Neural cell (in vitro differentiated cells): Measurements from ENCODE around the gene LIG1. TPM values are rescaled to one million over a fixed set of nuclear protein-coding genes. Genes with fewer than 3 reads are reported as not detected.

Source experiments
- H2AFZ ChIP-seq: fragments of 200-600, 300-800 bp; sonication (generic), shearing (Covaris generic); 2 replicates; pipeline ENCODE4 v1.6.0; 2014; ENCODE audit warnings: low read depth, mild to moderate bottlenecking, antibody characterized with exemption, low read length, moderate library complexity
- H3F3A ChIP-seq: fragments of 200-600 bp; shearing (Covaris generic); 2 replicates; pipeline ENCODE4 v1.6.1; 2016; ENCODE audit warnings: mild to moderate bottlenecking, moderate library complexity, mixed read lengths, antibody characterized with exemption, low read length; ENCODE audit not compliant: insufficient read depth, poor library complexity, severe bottlenecking
- H3K27ac ChIP-seq: fragments of 200-600, 300-800 bp; sonication (generic), shearing (Covaris generic); 2 replicates; pipeline ENCODE4 v1.5.1; 2014; ENCODE audit warnings: mild to moderate bottlenecking, low read length, moderate library complexity
- H3K27me3 ChIP-seq: fragments of 300-800, 200-600 bp; sonication (generic), shearing (Covaris generic); 2 replicates; pipeline ENCODE4 v1.6.0; 2014; ENCODE audit warnings: mild to moderate bottlenecking, low read depth, low read length, moderate library complexity; ENCODE audit not compliant: insufficient read depth
- H3K36me3 ChIP-seq: fragments of 300-800, 200-600 bp; sonication (generic), shearing (Covaris generic); 2 replicates; pipeline ENCODE4 v1.5.1; 2014; ENCODE audit warnings: mild to moderate bottlenecking, antibody characterized with exemption, low read length, moderate library complexity; ENCODE audit not compliant: insufficient read depth
- H3K4me2 ChIP-seq: fragments of 300-800, 200-600 bp; sonication (generic), shearing (Covaris generic); 2 replicates; pipeline ENCODE4 v1.6.0; 2014; ENCODE audit warnings: mild to moderate bottlenecking, low read length
- H3K4me3 ChIP-seq: fragments of 300-800, 200-600 bp; sonication (generic), shearing (Covaris generic); 2 replicates; pipeline ENCODE4 v1.5.1; 2014; ENCODE audit warnings: mild to moderate bottlenecking, low read length, moderate library complexity
- H3K79me2 ChIP-seq: fragments of 200-600 bp; shearing (Covaris generic); replicated peaks from 2 replicates; pipeline ENCODE4 v1.6.0; 2014; ENCODE audit warnings: mild to moderate bottlenecking, low read length, moderate library complexity; ENCODE audit not compliant: insufficient read depth
- H3K9ac ChIP-seq: fragments of 300-800, 200-600 bp; sonication (generic), shearing (Covaris generic); 2 replicates; pipeline ENCODE4 v1.6.1; 2016; ENCODE audit warnings: mild to moderate bottlenecking, low read length, mixed read lengths
- H3K9me2 ChIP-seq: fragments of 200-600 bp; shearing (Covaris generic); 2 replicates; pipeline ENCODE4 v1.6.1; 2016; ENCODE audit warnings: mild to moderate bottlenecking, low read length, mixed read lengths; ENCODE audit not compliant: insufficient read depth
- H3K9me3 ChIP-seq: fragments of 200-600, 300-800 bp; sonication (generic), shearing (Covaris generic); 2 replicates; pipeline ENCODE4 v1.6.1; 2016; ENCODE audit warnings: mild to moderate bottlenecking, mixed run types, low read length, moderate library complexity, mixed read lengths
- H4K20me1 ChIP-seq: fragments of 200-600 bp; shearing (Covaris generic); 2 replicates; pipeline ENCODE4 v1.6.1; 2016; ENCODE audit warnings: mild to moderate bottlenecking, mixed run types; ENCODE audit not compliant: insufficient read depth
- CTCF ChIP-seq: fragments of 450-650 bp; IDR thresholded peaks from 2 replicates; pipeline ENCODE4 v1.5.1; 2014; ENCODE audit warnings: antibody characterized with exemption, mild to moderate bottlenecking, moderate library complexity; ENCODE audit not compliant: poor library complexity, severe bottlenecking
- EP300 ChIP-seq: fragments of 450-650 bp; conservative IDR thresholded peaks from 2 replicates; pipeline ENCODE4 v1.6.1; 2014; ENCODE audit warnings: antibody characterized with exemption, mild to moderate bottlenecking, moderate library complexity; ENCODE audit not compliant: poor library complexity, severe bottlenecking
- EZH2 ChIP-seq: fragments of 200-600, 300-800 bp; shearing (Covaris generic), sonication (generic); IDR thresholded peaks from 2 replicates; pipeline ENCODE4 v1.6.1; 2014; ENCODE audit warnings: antibody characterized with exemption, low read length, borderline replicate concordance, mild to moderate bottlenecking; ENCODE audit not compliant: insufficient read depth, poor library complexity, severe bottlenecking
- MXI1 ChIP-seq: fragments of 450-650 bp; conservative IDR thresholded peaks from 2 replicates; pipeline ENCODE4 v1.6.1; 2014; ENCODE audit warnings: antibody characterized with exemption, mild to moderate bottlenecking; ENCODE audit not compliant: poor library complexity, severe bottlenecking
- POLR2AphosphoS5 ChIP-seq: IDR thresholded peaks from 2 replicates; pipeline ENCODE4 v1.6.1; 2012
- RAD21 ChIP-seq: fragments of 450-650 bp; conservative IDR thresholded peaks from 2 replicates; pipeline ENCODE4 v1.6.1; 2014; ENCODE audit warnings: antibody characterized with exemption, mild to moderate bottlenecking, moderate library complexity
- REST ChIP-seq: IDR thresholded peaks from 2 replicates; pipeline ENCODE4 v1.6.1; 2012; ENCODE audit warnings: borderline replicate concordance
- SMC3 ChIP-seq: fragments of 450-650 bp; conservative IDR thresholded peaks from 2 replicates; pipeline ENCODE4 v1.6.1; 2014; ENCODE audit warnings: antibody characterized with exemption, mild to moderate bottlenecking, moderate library complexity; ENCODE audit not compliant: poor library complexity
- TAF1 ChIP-seq: IDR thresholded peaks from 2 replicates; pipeline ENCODE4 v1.6.1; 2012; ENCODE audit warnings: low read depth
- polyA plus RNA-seq: library from polyadenylated mRNA; depleted of rRNA; stranded (reverse); fragments of >200 nt; gene quantifications from 2 replicates; pipeline ENCODE4 v1.2.3, GENCODE V29; 2014

The LIG1 gene
- polyA plus RNA-seq, 1 donor from 2014 or later: 33.9 TPM

- Histone ChIP-seq H3K9me3 (no peaks in the 10 kb centered on the region), H3K9ac (no peak overlapping the region), H3F3A (no peaks in the 10 kb centered on the region), H3K27me3 (no peaks in the 10 kb centered on the region), H2AFZ (no peak overlapping the region), H3K9me2 (no peaks in the 10 kb centered on the region), H3K4me3 (no peak overlapping the region), H3K79me2 (no peaks in the 10 kb centered on the region), H4K20me1 (no peaks in the 10 kb centered on the region), H3K4me2 (no peak overlapping the region), H3K36me3 (peaks cover 4% of the 10 kb centered on the region), H3K27ac (no peak overlapping the region)
- no peak for TF ChIP-seq TAF1
- no peak for TF ChIP-seq CTCF
- no peak for TF ChIP-seq MXI1
- no peak for TF ChIP-seq POLR2AphosphoS5
- TF ChIP-seq REST: no peak
- TF ChIP-seq SMC3: no peak
- no peak for TF ChIP-seq EZH2
- TF ChIP-seq RAD21: no peak
- TF ChIP-seq EP300: no peak
These were observed 46.1 kb downstream of the LIG1 start for GRCh38 chr19:48123907-48124651.

GRCh38 chr19:48122421-48122820, 47.7 kb downstream of the LIG1 start:
- H3K4me2 ChIP-seq: no peak overlapping the region
- TF ChIP-seq MXI1: no peak
- H3K27ac ChIP-seq: no peak overlapping the region

More at GRCh38 chr19:48122421-48122820, 47.7 kb downstream of the LIG1 start:
- Histone ChIP-seq H3K36me3 (peaks cover 3% of the 10 kb centered on the region), H4K20me1 (no peaks in the 10 kb centered on the region), H3K9ac (no peak overlapping the region), H3F3A (no peaks in the 10 kb centered on the region), H2AFZ (no peak overlapping the region), H3K4me3 (no peak overlapping the region), H3K79me2 (no peaks in the 10 kb centered on the region), H3K9me2 (no peaks in the 10 kb centered on the region), H3K27me3 (no peaks in the 10 kb centered on the region), H3K9me3 (no peaks in the 10 kb centered on the region)
